ENCODE measurements around the gene GRAPL.
"Not testable (repeated sequence)": the region's sequence is repeated elsewhere in the genome, so short reads cannot be mapped to it uniquely, and the experiment has no call there.

GRAPL gene

DNA sequence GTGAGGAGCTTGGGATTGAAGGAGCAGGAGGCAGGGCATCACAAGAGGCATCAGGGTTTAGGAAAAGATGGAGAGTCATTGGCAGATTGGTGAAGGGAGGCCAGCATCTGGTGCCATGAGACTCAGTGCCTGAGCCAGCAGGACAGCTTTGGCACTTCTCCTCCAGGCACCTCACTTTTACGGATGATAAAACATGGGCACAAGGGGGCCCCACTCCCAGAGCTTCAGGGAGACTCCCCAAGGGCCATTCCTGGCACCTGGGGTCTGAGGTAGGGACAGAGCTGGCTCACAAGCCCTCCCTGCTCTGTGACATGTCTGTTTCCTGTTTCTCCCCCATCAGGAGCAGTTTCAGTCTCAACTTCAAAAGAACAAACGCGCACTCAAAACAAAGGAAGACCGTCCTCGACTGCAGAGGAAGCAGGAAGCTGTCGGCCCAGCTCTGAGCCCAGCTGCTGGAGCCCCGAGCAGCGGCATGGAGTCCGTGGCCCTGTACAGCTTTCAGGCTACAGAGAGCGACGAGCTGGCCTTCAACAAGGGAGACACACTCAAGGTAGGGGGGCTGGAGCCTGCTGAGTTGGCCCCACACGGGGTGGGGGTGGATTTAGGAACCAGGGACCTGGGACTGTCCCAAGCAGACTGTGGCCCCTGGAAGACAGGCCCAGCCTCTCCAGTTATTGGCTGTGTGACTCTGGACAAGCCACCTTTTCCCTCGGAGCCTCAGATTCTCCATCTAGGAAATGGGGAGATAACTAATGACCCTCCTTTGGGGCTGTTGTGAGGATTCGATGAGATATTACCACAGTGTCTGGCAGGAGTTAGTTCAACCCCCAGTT, at the start of gene GRAPL:
Gene GRAPL, plus strand, starts transcription at position 442 of the 833 bp plus-strand sequence. Its CDS starts 31 bp downstream, at position 473.
- FAIRE-seq = not testable (repeated sequence)

DNA sequence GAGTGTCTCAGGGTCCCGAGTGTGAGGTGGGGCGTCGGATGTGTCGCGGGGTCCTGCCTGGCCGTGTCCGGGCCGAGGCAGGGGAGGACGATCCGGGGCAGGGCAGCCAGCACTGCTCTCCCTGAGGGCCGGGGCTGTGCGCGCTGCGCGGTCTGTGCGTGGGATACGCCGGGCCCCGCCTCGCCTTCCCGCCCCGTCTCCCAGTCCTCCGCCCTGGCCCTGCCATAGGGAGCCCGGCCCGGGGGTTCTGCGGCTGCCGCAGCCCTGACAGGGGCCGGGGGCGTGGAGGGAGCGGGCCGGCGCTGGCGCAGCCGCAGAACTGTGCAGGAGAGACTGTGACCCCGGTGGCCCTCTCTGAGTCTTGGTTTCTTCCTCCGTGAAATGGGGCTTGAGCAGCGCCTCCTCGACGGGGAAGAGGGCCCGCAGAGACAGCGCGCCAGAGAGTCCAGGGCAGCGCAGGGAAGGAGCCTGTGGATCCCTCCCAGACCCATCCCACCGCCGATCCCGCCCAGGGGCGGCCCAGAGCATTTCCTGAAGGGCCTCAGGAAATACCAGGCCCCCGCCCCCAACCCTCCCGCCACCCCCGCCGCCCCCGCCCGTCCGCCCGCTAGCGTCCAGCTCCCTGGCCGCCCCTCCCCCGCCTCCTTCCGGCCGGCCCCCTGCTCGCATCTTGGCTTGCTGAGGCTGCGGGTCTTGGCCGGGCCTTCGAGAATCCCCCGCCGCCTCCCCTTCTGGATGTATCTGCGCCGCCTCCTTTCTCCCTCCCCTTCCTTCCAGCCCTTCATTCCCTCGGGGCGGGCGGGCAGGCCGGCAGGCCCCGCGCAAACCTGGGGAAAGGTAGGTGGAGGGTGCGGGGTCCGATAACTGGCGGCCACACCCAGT, 38.3 kb upstream of the GRAPL start:
- not testable (repeated sequence) for FAIRE-seq

DNA sequence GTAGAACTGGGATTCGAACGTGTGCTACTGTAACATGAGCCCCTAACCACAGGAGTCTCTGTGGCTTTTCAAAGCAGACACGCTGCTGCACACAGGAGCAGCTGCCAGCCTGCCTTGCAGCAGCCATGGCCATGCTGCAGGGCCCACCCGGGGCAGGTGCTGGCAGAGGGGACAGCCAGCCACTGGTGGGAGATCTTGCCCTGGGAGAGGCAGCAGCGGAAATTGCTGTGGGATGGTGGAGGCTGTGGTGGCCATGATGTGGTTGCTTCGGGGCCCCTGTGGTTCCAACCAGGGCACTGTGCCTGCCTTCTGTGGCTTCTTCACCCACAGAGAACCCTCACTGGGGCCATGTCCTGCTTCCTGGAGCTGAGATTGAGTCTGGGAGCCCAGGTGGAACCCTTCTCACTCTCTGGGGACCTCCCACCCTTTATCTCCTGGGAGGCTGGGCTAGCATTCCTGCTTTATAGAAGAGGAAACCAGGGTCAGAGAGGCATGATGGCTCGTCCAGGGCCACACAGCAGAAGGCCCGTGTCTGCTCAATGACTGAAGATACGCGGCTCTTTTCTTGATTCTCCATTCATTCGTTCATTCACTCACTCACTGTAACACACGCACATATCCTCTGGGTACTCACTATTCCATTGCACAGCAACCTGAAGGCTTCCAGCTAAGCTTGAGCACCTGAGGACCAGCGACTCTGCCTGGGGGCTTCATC, 37.2 kb upstream of the GRAPL start:
- not testable (repeated sequence) for FAIRE-seq

DNA sequence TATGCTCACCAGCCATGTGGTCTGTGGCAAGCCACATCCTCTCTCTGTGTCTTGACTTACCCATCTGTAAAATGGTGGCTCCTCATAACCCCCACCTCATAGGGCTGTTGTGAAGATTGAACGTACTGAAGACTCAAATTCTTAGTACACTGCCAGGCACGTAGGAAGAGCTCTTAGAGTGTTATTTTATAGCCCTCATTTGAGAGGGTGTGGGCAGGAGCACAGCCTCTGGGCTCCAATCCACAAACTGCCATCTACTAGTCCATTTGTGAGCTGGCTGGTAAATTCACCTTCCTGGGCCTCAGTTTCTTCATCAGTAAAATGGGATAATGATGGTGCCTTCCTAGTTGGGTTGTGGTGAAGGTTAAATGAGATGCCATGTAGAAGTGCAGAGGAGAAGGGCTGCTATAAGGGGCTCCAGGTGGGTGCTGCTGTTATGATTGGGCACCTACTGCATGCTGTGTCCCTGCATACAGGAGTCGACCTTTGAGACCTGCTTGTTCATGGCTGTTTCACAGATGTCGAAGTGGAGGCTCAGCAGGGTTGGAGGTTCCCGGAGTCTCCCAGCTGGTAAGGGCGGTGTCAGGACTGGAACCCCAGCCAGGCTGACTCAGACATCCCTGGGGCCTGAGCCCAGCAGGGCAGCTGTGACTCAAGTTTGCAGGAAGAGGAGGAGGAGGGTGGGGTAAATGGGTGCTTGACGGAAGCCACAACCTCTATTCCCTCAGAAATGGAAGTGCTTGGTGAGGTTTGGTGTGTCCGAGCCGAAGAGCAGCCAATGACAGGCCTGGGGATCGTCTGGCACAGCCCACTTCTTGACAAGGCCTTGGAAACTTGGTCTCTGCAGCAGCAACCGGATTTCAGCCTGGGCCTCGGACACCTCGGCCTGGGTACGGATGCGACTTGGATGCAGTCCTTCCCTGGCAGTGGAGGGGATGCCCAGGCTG, 34.4 kb upstream of the GRAPL start:
- FAIRE-seq = not testable (repeated sequence)

DNA sequence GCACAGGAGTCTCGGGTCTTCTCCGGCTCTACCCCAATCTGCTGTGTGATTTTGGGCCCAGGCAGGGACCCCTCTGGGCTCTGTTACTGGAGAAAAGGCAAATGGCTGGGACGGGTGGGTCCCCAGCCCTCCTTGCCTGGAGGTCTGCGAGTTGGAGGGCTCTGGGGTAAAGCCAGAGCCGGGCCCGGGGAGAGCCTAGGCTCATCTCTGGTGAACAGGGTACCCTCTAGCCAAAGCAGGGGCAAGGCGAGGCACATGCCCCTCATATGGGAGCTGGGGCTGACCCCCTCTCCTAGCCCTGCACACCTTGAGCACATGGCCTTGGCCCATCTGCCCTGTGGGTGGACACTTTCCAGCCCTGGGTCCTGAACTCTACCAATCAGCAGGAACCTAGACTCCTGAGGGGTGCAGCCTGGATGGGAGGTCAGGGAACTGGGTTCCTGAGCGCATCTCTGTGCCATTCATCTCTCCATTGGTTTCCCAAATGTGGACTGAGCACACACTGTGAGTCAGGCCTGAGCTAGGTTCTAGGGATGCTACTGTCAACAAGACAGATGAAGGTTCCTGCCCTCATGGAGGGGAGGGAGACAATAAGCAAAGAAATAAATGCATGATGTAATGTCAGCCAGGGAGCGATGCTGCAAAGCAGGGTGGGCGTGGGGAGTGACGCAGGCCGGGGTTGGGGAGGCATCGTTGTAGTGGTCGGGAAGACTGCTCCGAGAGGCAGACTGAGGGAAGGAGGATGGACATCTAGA, 33.5 kb upstream of the GRAPL start:
- not testable (repeated sequence) for FAIRE-seq

DNA sequence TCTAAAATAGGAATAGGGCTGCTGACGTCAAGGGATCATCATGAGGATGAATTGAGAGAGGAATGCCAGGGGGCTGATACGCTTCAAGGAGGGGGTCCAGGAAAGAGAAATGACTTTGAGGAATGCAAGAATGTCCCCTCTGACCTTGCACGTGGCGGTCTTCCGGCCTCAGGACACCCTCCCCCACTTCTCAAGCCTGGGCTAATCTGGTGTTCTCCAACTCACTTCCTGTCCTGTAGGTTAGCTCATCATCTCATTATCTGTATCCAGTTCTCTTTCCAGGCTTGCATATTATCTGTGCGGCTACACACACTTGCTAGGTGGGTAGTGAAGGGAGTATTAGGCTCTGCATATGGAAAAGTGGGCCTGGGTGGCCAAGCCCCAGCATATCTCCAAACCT, 18.9 kb upstream of the GRAPL start:
- not testable (repeated sequence) for FAIRE-seq

DNA sequence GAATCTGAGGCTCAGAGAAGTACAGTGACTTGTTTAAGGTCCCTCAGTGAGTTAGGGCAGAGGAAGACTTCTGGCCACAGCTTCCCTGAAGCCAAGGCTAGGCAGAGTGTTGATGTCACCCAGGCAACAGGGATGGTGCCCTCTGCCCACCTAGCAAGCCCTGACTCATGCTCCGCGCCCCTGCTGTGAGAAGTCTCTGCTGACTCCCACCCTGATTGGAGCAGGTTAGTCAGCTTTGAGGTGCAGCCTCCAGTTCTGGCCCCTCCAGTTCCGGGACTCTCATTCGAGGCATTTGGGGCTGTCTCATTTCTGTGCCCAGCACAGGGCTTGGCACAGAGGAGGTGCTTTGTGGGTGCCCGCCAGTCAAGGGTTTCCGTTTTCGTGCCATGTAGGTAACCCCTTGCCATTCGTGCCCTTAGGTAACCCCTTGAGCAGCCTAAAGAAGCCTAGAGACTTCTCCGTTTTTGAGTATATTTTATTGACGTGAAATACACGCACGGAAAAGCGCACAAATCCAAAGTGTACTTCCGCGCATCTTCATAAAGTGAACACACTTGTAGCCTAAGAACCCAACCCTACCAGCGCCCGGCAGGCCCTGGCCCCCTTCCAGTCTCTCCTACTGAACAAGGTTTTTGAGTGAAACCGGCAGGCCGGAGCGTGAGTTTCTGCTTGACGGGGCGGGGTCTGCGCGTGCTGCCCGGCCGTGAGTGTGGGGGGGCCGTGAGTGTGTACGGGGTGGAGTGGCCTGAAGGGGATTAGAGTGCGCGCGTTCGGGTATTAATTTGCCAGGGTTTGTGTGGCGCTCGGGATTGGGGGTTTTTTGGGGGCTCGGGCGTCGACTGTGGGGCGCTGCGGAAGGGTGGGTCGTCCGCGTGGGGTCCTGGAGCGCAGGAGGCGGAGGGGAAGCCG, 16.9 kb upstream of the GRAPL start:
- FAIRE-seq = not testable (repeated sequence)

DNA sequence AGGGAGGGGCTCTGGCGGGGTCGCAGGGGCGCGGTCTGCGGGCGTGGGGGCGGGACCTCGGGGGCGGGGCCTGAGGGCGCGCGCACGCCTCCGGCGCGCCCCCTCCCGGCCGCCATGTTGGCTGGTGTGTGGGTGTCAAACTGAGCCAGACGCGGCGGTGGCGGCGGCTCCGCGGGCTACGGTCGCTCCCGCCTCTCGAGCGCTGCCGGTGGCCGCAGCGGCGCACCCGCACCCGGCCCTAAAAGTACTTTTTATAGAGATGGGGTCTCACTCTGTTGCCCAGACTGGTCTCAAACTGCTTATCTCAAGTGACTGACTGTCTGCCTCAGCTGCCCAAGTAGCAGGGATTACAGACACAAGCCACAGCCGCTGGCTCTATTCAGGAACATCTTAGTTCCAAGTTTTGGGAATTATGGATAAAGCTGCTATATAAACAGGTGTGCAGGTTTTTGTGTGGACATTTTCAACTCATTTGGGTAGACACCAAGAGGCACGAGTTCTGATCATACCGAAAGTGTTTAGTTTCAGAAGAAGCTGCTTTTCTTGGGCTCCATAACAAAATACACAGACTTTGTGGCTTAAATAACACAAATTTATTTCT, 16.2 kb upstream of the GRAPL start:
- not testable (repeated sequence) for FAIRE-seq

DNA sequence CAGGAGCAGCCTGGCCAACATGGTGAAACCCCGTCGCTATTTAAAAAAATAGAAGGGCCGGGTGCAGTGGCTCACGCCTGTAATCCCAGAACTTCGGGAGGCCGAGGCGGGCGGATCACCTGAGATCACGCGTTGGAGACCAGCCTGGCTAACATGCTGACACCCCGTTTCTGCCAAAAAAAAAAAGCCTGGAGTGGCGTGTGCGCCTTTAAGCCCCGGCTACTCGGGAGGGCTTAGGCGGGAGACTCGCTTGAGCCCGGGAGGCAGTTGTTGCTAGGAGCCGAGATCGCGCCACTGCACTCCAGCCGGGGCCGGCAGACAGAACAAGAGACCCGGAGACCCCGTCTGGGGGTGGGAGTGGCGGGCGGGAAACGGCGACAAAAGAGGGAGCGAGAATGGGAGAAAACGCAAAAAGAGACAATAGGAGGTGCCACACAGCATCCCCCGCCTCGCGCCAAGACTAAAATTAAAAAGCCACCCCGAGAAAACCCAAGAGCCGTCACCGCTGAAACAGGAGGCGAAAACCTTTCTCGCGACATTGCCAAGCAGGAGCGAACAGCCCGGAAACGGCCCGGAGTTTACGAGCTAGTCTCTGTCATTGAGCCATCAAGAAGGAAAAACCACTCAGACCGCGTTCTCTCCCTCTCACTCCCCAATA, 15.5 kb upstream of the GRAPL start:
- not testable (repeated sequence) for FAIRE-seq

DNA sequence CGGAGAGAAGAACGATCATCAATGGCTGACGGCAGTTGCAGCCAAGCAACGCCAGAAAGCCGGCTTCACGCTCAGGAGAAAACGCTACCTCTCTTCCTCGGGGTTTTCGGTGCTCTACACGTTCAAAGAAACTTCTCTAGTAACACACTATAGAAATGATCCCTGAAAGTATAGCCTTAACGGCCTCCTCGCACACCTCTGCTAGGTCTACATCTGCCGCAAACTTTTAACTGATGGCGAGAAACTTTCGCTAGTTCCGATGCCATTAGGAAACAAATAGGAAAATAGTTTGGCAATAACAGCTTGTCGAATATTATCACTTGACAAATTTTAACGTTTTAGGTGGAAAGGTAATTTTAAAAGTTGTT, 14.9 kb upstream of the GRAPL start:
- not testable (repeated sequence) for FAIRE-seq

DNA sequence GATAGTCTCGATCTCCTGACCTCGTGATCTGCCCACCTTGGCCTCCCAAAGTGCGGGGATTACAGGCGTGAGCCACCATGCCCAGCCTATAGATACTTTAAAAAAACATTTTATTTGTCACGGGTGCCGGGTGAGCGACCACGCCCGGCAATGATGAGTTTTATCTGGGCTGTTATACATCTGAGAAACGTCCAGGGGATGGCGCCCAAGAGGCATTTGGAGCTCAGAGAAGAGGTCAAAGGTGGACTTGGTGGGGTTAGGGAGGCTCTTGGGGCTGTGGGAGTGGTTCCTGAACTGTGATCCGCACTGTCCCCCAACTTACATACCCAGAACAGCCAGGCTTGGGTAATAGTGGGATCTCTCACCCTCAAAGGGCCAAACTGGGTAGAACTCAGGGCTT, 8.7 kb upstream of the GRAPL start:
- FAIRE-seq = not testable (repeated sequence)

DNA sequence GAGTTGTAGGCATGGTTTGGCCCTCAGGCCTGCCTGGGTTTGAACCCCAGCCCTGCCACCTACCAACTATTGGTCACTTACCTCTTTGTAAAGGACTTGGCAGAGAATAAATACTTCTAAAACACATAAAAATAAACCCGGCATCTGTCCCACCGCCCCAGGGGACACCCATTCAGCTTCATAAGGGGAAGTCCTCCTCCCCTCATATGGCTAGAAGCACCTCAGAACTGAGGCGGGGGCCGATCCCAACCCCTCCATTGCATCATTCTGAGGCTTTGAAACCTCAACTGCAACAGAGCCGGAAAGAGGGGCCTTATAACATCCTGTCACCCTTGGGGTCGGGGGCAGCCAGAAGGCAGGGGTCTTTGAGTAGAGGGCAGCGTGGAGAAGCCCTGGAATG, 2.1 kb upstream of the GRAPL start:
- FAIRE-seq = not testable (repeated sequence)

DNA sequence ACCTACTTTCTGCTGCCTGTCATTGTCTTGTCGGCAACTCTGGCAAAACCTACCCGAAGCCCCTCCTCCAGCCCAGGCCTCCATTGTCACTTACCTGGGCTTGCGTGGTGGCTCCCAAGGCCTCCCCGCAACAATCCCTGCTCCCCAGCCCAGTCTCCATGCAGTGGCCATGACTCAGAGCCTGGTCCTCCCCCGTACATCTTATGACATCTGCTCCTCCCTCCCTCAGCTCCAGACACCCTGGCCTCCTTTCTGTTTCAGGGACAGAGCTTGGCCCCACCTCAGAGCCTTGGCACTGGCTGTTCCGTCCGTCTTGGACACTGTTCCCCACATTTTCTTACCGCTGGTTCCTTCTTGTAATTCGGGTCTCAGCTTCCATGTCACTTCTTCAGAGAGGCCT, 2.1 kb downstream of the GRAPL start:
- not testable (repeated sequence) for FAIRE-seq

DNA sequence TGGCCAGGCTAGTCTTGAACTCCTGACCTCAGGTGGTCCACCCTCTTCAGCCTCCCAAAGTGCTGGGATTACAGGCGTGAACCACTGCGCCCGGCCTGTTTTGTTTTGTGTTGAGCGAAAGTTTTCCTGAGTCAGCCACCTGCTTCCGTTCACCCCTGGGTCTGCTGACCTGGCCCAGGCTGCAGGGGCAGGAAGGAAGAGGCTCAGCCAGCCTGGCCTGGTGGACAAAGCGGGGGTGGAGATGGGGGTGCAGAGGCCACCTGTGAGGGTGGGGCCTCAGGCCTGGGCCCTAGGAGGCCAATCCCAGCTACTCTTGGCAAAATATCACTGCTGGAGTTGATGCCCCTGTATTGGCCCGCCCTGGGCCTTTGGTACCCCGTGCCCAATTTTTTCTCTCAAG, 3.7 kb downstream of the GRAPL start:
- not testable (repeated sequence) for FAIRE-seq

DNA sequence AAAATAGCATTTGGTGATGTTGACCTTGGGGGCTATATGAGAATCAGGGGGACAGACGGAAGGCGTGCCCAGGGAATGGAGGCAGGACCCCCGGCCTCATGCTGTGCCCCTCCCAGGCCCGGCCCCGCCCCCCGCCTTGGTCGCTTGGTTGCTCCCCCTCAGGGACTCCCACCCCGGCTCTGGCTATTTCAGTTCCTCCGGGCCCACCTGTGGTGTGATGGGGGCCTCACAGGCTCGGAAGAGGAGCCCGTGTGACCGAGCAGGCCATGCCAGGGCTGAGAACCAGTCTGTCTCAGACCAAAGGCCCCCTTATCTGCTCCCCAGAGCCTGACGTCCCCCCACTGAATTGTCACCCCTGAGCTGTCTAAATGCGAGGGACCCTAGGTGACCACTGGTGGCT, 4.4 kb downstream of the GRAPL start:
- not testable (repeated sequence) for FAIRE-seq

DNA sequence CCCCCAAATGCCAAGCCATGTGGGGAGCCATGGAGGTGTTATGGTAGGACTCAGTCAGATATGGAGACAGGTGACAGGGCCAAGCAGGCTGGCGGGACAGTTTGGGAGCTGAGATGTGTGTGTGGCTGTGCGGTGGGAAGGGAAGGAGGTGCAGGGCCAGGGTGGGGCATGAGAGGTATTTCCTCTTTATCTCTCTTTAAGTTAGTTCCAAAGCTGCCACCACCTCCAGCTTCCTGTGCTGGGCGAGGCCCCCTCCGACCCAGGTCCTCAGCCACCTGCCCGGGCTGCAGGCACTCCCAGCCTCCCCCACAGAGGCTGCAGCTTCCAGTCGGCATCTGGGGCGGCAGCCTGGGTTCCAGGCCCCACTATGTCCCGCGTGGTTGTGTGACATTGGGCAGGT, 6.4 kb downstream of the GRAPL start:
- FAIRE-seq = not testable (repeated sequence)

DNA sequence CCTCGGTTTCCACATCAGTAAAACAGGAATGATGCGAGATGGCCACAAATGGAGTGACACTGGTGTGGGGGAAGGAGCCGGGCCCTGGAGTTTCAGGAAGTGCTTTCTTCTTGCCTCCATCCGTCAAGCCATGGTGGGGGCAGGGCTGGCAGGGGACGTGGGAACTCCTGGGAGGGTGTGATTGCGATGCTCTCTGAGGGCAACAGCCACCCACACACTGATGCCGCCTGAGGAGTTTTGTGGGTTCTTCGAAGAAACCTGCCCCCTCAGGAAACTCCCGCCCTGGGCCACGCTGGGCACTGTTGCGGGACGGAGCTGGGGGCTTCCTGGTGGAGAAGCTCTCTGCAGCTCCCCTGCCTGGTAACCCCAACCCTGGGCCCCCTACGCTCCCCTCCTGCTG, 8.0 kb downstream of the GRAPL start:
- not testable (repeated sequence) for FAIRE-seq

DNA sequence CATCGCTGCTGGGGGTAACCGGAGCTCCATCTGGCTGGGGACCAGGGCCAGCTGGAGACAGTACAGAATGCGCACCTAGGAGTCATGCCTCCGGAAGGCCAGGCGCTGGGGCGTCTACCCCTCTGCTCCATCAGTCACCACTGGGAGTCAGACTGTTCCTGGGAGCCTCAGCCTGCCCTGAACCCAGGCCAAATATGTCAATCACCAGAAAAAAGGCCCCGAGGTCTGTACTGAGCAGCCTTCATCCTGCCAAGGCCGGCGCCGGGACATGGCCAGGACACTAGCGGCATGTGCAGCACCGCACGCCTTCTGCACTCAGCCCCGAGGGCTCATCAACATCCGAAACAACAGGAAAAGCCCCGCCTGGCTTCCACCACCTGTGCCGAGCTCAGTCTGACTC, 8.7 kb downstream of the GRAPL start:
- FAIRE-seq = not testable (repeated sequence)

DNA sequence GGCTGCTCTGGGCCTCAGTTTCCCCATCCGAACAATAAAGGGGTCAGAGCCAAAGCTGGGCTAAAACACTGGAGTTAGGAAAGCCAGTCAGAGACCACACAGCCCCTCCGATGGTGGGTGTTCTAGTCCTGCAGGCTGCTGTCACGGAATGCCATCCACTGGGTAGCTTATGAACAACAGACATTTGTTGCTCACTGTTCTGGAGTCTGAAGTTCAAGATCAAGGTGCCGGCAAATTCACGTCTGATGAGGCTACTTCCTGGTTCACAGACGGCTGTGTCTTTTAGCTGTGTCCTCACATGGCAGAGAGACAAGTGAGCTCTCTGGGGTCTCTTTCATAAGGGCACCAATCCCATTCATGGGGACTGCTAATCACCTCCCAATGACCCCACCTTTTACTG, 9.2 kb downstream of the GRAPL start:
- not testable (repeated sequence) for FAIRE-seq

All from colon (tissue), 2 donors.